Endothelial cell of umbilical vein (primary cell): ENCODE measurements around the gene NKD1. TPM values are rescaled to one million over a fixed set of nuclear protein-coding genes. Genes with fewer than 3 reads are reported as not detected.

Experiments
- BruUV-seq: library from RNA; stranded (reverse); fragments of 400-500 nt; replicated peaks from 2 replicates; lab custom pipeline; 2021; lab: Mats Ljungman, UMichigan
- CTCF ChIA-PET: fragments of 300-600, 350-600 bp; sonication (Branson Sonifier 250); formaldehyde crosslinking; loops from one replicate; lab custom pipeline; 2021; ENCODE audit warnings: antibody characterized with exemption, inconsistent platforms; lab: Charles Lee
- POLR2A ChIA-PET: fragments of 300-600, 350-600 bp; sonication (Branson Sonifier 250); formaldehyde crosslinking; loops from one replicate; lab custom pipeline; 2021; ENCODE audit warnings: antibody characterized with exemption, inconsistent platforms; lab: Charles Lee
- DNase-seq: peaks from one replicate; pipeline ENCODE4 v3.0.0-alpha.2; 2011; ENCODE audit warnings: low read depth, low spot score
- FAIRE-seq: peaks from 2 replicates; lab custom pipeline; 2011; peaks lifted over from hg19 to GRCh38; lab: Jason Lieb, UNC
- H2AFZ ChIP-seq: 2 replicates; pipeline ENCODE4 v1.6.0; 2012; ENCODE audit warnings: low read depth, low read length, control low read depth, inconsistent platforms
- H3K27ac ChIP-seq: 2 replicates; pipeline ENCODE4 v1.5.1; 2011; ENCODE audit warnings: low read depth, mild to moderate bottlenecking, control low read depth, low read length, moderate library complexity; ENCODE audit not compliant: insufficient read depth
- H3K27me3 ChIP-seq, 2 experiments: 2 replicates each; pipeline versions ENCODE4 v1.6.0 to v1.6.1; 2011; ENCODE audit warnings: low read length in 2 of 2, mixed read lengths in 1 of 2; ENCODE audit not compliant: control insufficient read depth in 2 of 2, insufficient read depth in 2 of 2
- H3K36me3 ChIP-seq, 2 experiments: 2 replicates in 1 of 2; 3 replicates in 1 of 2; pipeline ENCODE4 v1.5.1; 2011; ENCODE audit warnings: low read length in 2 of 2, mild to moderate bottlenecking in 1 of 2, moderate library complexity in 1 of 2; ENCODE audit not compliant: control insufficient read depth in 2 of 2, insufficient read depth in 2 of 2; ENCODE audit errors: extremely low read depth in 1 of 2
- H3K4me1 ChIP-seq: 3 replicates; pipeline ENCODE4 v1.5.1; 2011; ENCODE audit warnings: mild to moderate bottlenecking, low read length; ENCODE audit not compliant: control insufficient read depth, insufficient read depth; ENCODE audit errors: extremely low read depth
- H3K4me2 ChIP-seq: 2 replicates; pipeline ENCODE4 v1.6.1; 2011; ENCODE audit warnings: low read length, control low read depth, mixed read lengths; ENCODE audit not compliant: insufficient read depth
- H3K4me3 ChIP-seq, 3 experiments: fragments of 200-600 bp in 1 of 3; sonication (generic), shearing (Covaris generic) in 1 of 3; replicated peaks in 1 of 3; 2 replicates each; pipeline ENCODE4 v1.5.1; 2011 to 2016; ENCODE audit warnings: control low read depth in 3 of 3, low read length in 3 of 3, mild to moderate bottlenecking in 2 of 3, inconsistent platforms in 1 of 3, low read depth in 1 of 3, moderate library complexity in 1 of 3; ENCODE audit not compliant: insufficient read depth in 1 of 3
- H3K79me2 ChIP-seq: 2 replicates; pipeline ENCODE4 v1.6.0; 2012; ENCODE audit warnings: low read length, inconsistent platforms; ENCODE audit not compliant: control insufficient read depth, insufficient read depth
- H3K9ac ChIP-seq: replicated peaks from 2 replicates; pipeline ENCODE3; 2011; ENCODE audit warnings: low read length, control low read depth; ENCODE audit not compliant: insufficient read depth; ENCODE audit errors: extremely low read depth
- H3K9me1 ChIP-seq: replicated peaks from 3 replicates; pipeline ENCODE4 v1.6.0; 2011; ENCODE audit warnings: mild to moderate bottlenecking, low read length; ENCODE audit not compliant: control insufficient read depth, insufficient read depth; ENCODE audit errors: extremely low read depth
- H3K9me3 ChIP-seq: replicated peaks from 2 replicates; pipeline ENCODE4 v1.5.1; 2012; ENCODE audit warnings: low read length, inconsistent platforms; ENCODE audit not compliant: control insufficient read depth, insufficient read depth
- H4K20me1 ChIP-seq: replicated peaks from 2 replicates; pipeline ENCODE3; 2011; ENCODE audit warnings: mild to moderate bottlenecking, low read length; ENCODE audit not compliant: control insufficient read depth, insufficient read depth; ENCODE audit errors: extremely low read depth
- EZH2 ChIP-seq: IDR thresholded peaks from 2 replicates; pipeline ENCODE4 v1.6.1; 2012; ENCODE audit warnings: borderline replicate concordance, low read depth, mild to moderate bottlenecking, moderate library complexity, low read length, inconsistent platforms; ENCODE audit not compliant: severe bottlenecking
- FOS ChIP-seq: IDR thresholded peaks from 2 replicates; pipeline ENCODE4 v1.6.1; 2011; ENCODE audit warnings: mild to moderate bottlenecking, low read length, moderate library complexity, borderline replicate concordance; ENCODE audit not compliant: insufficient read depth
- GATA2 ChIP-seq: IDR thresholded peaks from 2 replicates; pipeline ENCODE4 v1.7.0; 2011; ENCODE audit warnings: low read depth, mild to moderate bottlenecking, moderate library complexity, mixed read lengths, low read length; ENCODE audit not compliant: insufficient read length, insufficient read depth
- JUN ChIP-seq: IDR thresholded peaks from 2 replicates; pipeline ENCODE4 v1.6.1; 2011; ENCODE audit warnings: borderline replicate concordance, low read depth; ENCODE audit not compliant: insufficient read length, insufficient read depth
- MYC ChIP-seq: IDR thresholded peaks from one replicate; pipeline ENCODE4 v1.6.1; 2011; ENCODE audit warnings: mild to moderate bottlenecking, low read depth, low read length
- POLR2A ChIP-seq: IDR thresholded peaks from 2 replicates; pipeline ENCODE4 v1.6.1; 2012; ENCODE audit warnings: low read depth, mild to moderate bottlenecking, control low read depth, low read length
- POLR2AphosphoS5 ChIP-seq: IDR thresholded peaks from 2 replicates; pipeline ENCODE4 v1.6.1; 2012; ENCODE audit warnings: low read depth, mild to moderate bottlenecking, control low read depth, low read length, moderate library complexity; ENCODE audit not compliant: insufficient read depth
- dilution Hi-C: fragments of 300-500 bp; cut with MboI; formaldehyde crosslinking; loops from one replicate; pipeline ENCODE4 v1.15.0; 2019; ENCODE audit warnings: low sequenced_read_pairs; ENCODE audit not compliant: extremely low pct_ligation_motif_present
- intact Hi-C: fragments of 100-400 bp; cut with micrococcal nuclease; formaldehyde crosslinking; loops from one replicate; pipeline ENCODE4 v1.10.0; 2022
- polyA plus RNA-seq, 4 experiments: library from polyadenylated mRNA; depleted of rRNA in 3 of 4; stranded (reverse) in 3 of 4; unstranded in 1 of 4; fragments of >200 nt; gene quantifications; 2 replicates each; pipeline versions ENCODE4 v1.2.1 to v1.2.3, GENCODE V29; 2011 to 2012; ENCODE audit warnings: missing spikeins in 1 of 4
- total RNA-seq: library from RNA; stranded (reverse); gene quantifications from 2 replicates; pipeline ENCODE4 v1.2.3, GENCODE V29; 2021
- TF ChIP-seq, protein P1 (sequence below), 2 donors: IDR thresholded peaks; 1 replicate in 1 of 2; 2 replicates in 1 of 2; pipeline ENCODE4 v1.5.1; 2011; ENCODE audit warnings: low read length in 2 of 2, mild to moderate bottlenecking in 2 of 2, moderate library complexity in 2 of 2, control low read depth in 1 of 2, inconsistent platforms in 1 of 2, low read depth in 1 of 2; ENCODE audit not compliant: insufficient read depth in 1 of 2; ENCODE audit errors: extremely low read depth in 1 of 2
- TF ChIP-seq, protein P2 (sequence below): IDR thresholded peaks from 2 replicates; pipeline ENCODE4 v1.6.1; 2011; ENCODE audit not compliant: insufficient read depth, insufficient read length

Gene NKD1
- total and polyA plus RNA-seq, 2 donors (not counting 3 experiments of a cell fraction or from before 2014, with no cell fraction given): not detected

- BruUV-seq: no TSS peak
- no peaks in the 10 kb centered on the region for H3K27me3 ChIP-seq
- H3K4me1 ChIP-seq: no peaks in the 10 kb centered on the region
- ChIA-PET CTCF (interaction anchor here (1.8 kb wide), 1 partner anchor 10 kb away, joined by 10 read pairs; no protein-coding TSS in a partner anchor), POLR2A (no interaction called here)
- no peaks in the 10 kb centered on the region for H3K9me1 ChIP-seq
- no peak overlapping the region for H3K4me3 ChIP-seq
- intact Hi-C loops (no loop called here), dilution Hi-C loops (no loop called here)
- FAIRE-seq: no peak
- no peaks in the 10 kb centered on the region for H3K79me2 ChIP-seq
- DNase-seq: no peak
- no peaks in the 10 kb centered on the region for H3K36me3 ChIP-seq
- H3K9me3 ChIP-seq: no peaks in the 10 kb centered on the region
- H3K9ac ChIP-seq: no peak overlapping the region
- no peak overlapping the region for H3K4me2 ChIP-seq
- no peak overlapping the region for H2AFZ ChIP-seq
- no peaks in the 10 kb centered on the region for H4K20me1 ChIP-seq
- no peak overlapping the region for H3K27ac ChIP-seq
- TF ChIP-seq EZH2 (no peak), FOS (no peak), POLR2A (no peak), MYC (no peak), JUN (no peak), POLR2AphosphoS5 (no peak), GATA2 (no peak)
- TF ChIP-seq, protein P1, sequence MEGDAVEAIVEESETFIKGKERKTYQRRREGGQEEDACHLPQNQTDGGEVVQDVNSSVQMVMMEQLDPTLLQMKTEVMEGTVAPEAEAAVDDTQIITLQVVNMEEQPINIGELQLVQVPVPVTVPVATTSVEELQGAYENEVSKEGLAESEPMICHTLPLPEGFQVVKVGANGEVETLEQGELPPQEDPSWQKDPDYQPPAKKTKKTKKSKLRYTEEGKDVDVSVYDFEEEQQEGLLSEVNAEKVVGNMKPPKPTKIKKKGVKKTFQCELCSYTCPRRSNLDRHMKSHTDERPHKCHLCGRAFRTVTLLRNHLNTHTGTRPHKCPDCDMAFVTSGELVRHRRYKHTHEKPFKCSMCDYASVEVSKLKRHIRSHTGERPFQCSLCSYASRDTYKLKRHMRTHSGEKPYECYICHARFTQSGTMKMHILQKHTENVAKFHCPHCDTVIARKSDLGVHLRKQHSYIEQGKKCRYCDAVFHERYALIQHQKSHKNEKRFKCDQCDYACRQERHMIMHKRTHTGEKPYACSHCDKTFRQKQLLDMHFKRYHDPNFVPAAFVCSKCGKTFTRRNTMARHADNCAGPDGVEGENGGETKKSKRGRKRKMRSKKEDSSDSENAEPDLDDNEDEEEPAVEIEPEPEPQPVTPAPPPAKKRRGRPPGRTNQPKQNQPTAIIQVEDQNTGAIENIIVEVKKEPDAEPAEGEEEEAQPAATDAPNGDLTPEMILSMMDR (IDR thresholded peaks at IDR 0.05; ENCODE audit: extremely low read depth in 1 of 2, insufficient read depth in 1 of 2, low read depth in 1 of 2, low read length in 2 of 2): no peak
- TF ChIP-seq, protein P2, sequence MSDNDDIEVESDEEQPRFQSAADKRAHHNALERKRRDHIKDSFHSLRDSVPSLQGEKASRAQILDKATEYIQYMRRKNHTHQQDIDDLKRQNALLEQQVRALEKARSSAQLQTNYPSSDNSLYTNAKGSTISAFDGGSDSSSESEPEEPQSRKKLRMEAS: no peak
Observed at GRCh38 chr16:50655558-50656055, 107.4 kb downstream of the NKD1 start.
